HepG2 (cell line): ENCODE data around the gene NAV2. TPM values are rescaled to one million over a fixed set of nuclear protein-coding genes. Genes with fewer than 3 reads are reported as not detected.

ENCODE experiments used
- ATAC-seq: fragments of 200-7000 bp; cut with Tn5 transposase; 3 replicates; pipeline ENCODE4 v1.9.1; 2020; ENCODE audit warnings: mild to moderate bottlenecking, moderate library complexity
- BruUV-seq: library from RNA; stranded (reverse); fragments of 400-500 nt; replicated peaks from 2 replicates; lab custom pipeline; 2021; lab: Mats Ljungman, UMichigan
- CTCF ChIA-PET: fragments of 300-600 bp; formaldehyde crosslinking; extraction: SDS; loops from one replicate; lab custom pipeline; 2021; ENCODE audit warnings: low total read pairs, inconsistent platforms, low intra/inter-chr PET ratio; lab: Yijun Ruan, JAX
- POLR2A ChIA-PET: fragments of 350-600 bp; sonication (Branson Sonifier 250); formaldehyde crosslinking; loops from one replicate; lab custom pipeline; 2020; ENCODE audit warnings: antibody characterized with exemption, inconsistent platforms; lab: Yijun Ruan, JAX
- DNase-seq: peaks from one replicate; pipeline ENCODE4 v3.0.0-alpha.2; 2015; ENCODE audit warnings: low spot score
- FAIRE-seq: peaks from 3 replicates; lab custom pipeline; 2011; peaks lifted over from hg19 to GRCh38; lab: Jason Lieb, UNC
- H2AFZ ChIP-seq: one replicate; pipeline ENCODE4 v1.6.1; 2011; ENCODE audit warnings: low read length, inconsistent platforms
- H3K27ac ChIP-seq: fragments of 300-600 bp; 3 replicates; pipeline ENCODE4 v1.8.0; 2011; ENCODE audit warnings: mixed run types, mild to moderate bottlenecking, mixed read lengths, low read length, inconsistent platforms; ENCODE audit not compliant: insufficient read depth; ENCODE audit errors: extremely low read length
- H3K27me3 ChIP-seq, 2 experiments: fragments of 200-600 bp in 1 of 2; 2 replicates in 1 of 2; 3 replicates in 1 of 2; pipeline versions ENCODE4 v1.6.0 to v1.8.0; 2011; ENCODE audit warnings: low read length in 2 of 2, mild to moderate bottlenecking in 2 of 2, moderate library complexity in 2 of 2, inconsistent platforms in 1 of 2; ENCODE audit not compliant: insufficient read depth in 2 of 2, control insufficient read depth in 1 of 2
- H3K36me3 ChIP-seq, 2 experiments: fragments of 200-600 bp in 1 of 2; replicated peaks in 1 of 2; 2 replicates in 1 of 2; 3 replicates in 1 of 2; pipeline versions ENCODE4 v1.5.1 to v1.8.0; 2011; ENCODE audit warnings: low read length in 2 of 2, inconsistent platforms in 1 of 2; ENCODE audit not compliant: insufficient read depth in 2 of 2, control insufficient read depth in 1 of 2
- H3K4me1 ChIP-seq: 2 replicates; pipeline ENCODE4 v1.5.1; 2012; ENCODE audit warnings: low read length, inconsistent platforms; ENCODE audit not compliant: insufficient read depth
- H3K4me2 ChIP-seq: 2 replicates; pipeline ENCODE4 v1.6.0; 2011; ENCODE audit warnings: low read depth, low read length, inconsistent platforms
- H3K4me3 ChIP-seq, 3 experiments: fragments of 200-600 bp in 1 of 3; sonication (generic), shearing (Covaris generic) in 1 of 3; replicated peaks in 1 of 3; 2 replicates each; pipeline ENCODE4 v1.5.1; 2011 to 2016; ENCODE audit warnings: low read length in 3 of 3, inconsistent platforms in 2 of 3, low read depth in 2 of 3, mild to moderate bottlenecking in 2 of 3, control low read depth in 1 of 3, mixed read lengths in 1 of 3; ENCODE audit not compliant: insufficient read depth in 1 of 3
- H3K79me2 ChIP-seq: one replicate; pipeline ENCODE4 v1.6.1; 2011; ENCODE audit warnings: low read length, inconsistent platforms; ENCODE audit not compliant: insufficient read depth
- H3K9ac ChIP-seq: 2 replicates; pipeline ENCODE4 v1.6.0; 2011; ENCODE audit warnings: mild to moderate bottlenecking, low read depth, low read length, inconsistent platforms; ENCODE audit not compliant: insufficient read depth
- H3K9me3 ChIP-seq: 2 replicates; pipeline ENCODE4 v1.5.1; 2012; ENCODE audit warnings: mild to moderate bottlenecking, low read length
- H4K20me1 ChIP-seq: 2 replicates; pipeline ENCODE4 v1.6.0; 2011; ENCODE audit warnings: inconsistent platforms, mild to moderate bottlenecking, low read length, moderate library complexity; ENCODE audit not compliant: insufficient read depth
- CHD2 ChIP-seq: IDR thresholded peaks from 2 replicates; pipeline ENCODE4 v1.6.1; 2011; ENCODE audit warnings: low read depth, low read length, improper control_type of control experiment
- DR1 ChIP-seq: sonication (generic); formaldehyde crosslinking; IDR thresholded peaks from 2 replicates; pipeline ENCODE4 v1.8.0; 2021; ENCODE audit warnings: mild to moderate bottlenecking, missing genetic modification reagents, inconsistent platforms
- E2F1 ChIP-seq: sonication (generic); formaldehyde crosslinking; IDR thresholded peaks from 2 replicates; pipeline ENCODE4 v1.5.0; 2020; ENCODE audit warnings: missing genetic modification reagents
- FOXJ3 ChIP-seq: sonication (generic); formaldehyde crosslinking; IDR thresholded peaks from 2 replicates; pipeline ENCODE4 v1.4.0; 2020; ENCODE audit warnings: missing genetic modification reagents, mild to moderate bottlenecking, borderline replicate concordance
- RBM39 ChIP-seq: fragments of 200-400 bp; formaldehyde crosslinking; IDR thresholded peaks from one replicate; pipeline ENCODE4 v1.6.1; 2018; ENCODE audit warnings: antibody characterized with exemption, mild to moderate bottlenecking, low read depth, low read length; ENCODE audit not compliant: poor library complexity, severe bottlenecking
- SAP130 ChIP-seq: IDR thresholded peaks from 2 replicates; pipeline ENCODE4 v1.6.1; 2016; ENCODE audit warnings: low read depth
- TBP ChIP-seq: sonication (generic); formaldehyde crosslinking; IDR thresholded peaks from 2 replicates; pipeline ENCODE4 v1.5.0; 2020; ENCODE audit warnings: missing genetic modification reagents
- TERF1 ChIP-seq: sonication (generic); formaldehyde crosslinking; IDR thresholded peaks from 2 replicates; pipeline ENCODE4 v1.8.0; 2022; ENCODE audit warnings: mild to moderate bottlenecking, missing genetic modification reagents, moderate library complexity
- ZFP82 ChIP-seq: sonication (generic); formaldehyde crosslinking; IDR thresholded peaks from 2 replicates; pipeline ENCODE4 v1.5.1; 2020; ENCODE audit warnings: mild to moderate bottlenecking, missing genetic modification reagents, borderline replicate concordance
- ZNF333 ChIP-seq: sonication (generic); formaldehyde crosslinking; IDR thresholded peaks from 2 replicates; pipeline ENCODE4 v1.4.0; 2020; ENCODE audit warnings: mild to moderate bottlenecking, missing genetic modification reagents, borderline replicate concordance
- ZNF543 ChIP-seq: sonication (generic); formaldehyde crosslinking; IDR thresholded peaks from 2 replicates; pipeline ENCODE4 v1.4.0; 2020; ENCODE audit warnings: mild to moderate bottlenecking, missing genetic modification reagents
- WGBS: methylation state at CpG from one replicate; pipeline ENCODE4 v1.1.6; 2017; ENCODE audit warnings: low lambda C conversion rate; 5-methylcytosine and 5-hydroxymethylcytosine counted together
- in situ Hi-C: cut with HindIII; loops from 2 replicates; pipeline ENCODE4 v1.10.0; 2017; ENCODE audit warnings: low pct_unique_long_range_greater_than_20kb; ENCODE audit not compliant: extremely low pct_ligation_motif_present
- intact Hi-C: fragments of 100-400 bp; cut with micrococcal nuclease; formaldehyde crosslinking; loops from one replicate; pipeline ENCODE4 v1.10.0; 2022; ENCODE audit not compliant: unreplicated experiment
- polyA plus RNA-seq, 8 experiments: library from polyadenylated mRNA; depleted of rRNA in 3 of 8; stranded (reverse) in 7 of 8; unstranded in 1 of 8; fragments of >200 nt; fragmentation: Illumina TruSeq in 4 of 8; extraction: Trizol in 4 of 8; gene quantifications; 2 replicates each; pipeline versions ENCODE4 v1.2.1 to v1.2.3, GENCODE V29; 2011 to 2016; ENCODE audit warnings: low read depth in 4 of 8, missing spikeins in 1 of 8, mixed read lengths in 1 of 8; ENCODE audit not compliant: insufficient read depth in 1 of 8
- total RNA-seq, 5 experiments: library from RNA; depleted of rRNA; stranded (reverse); fragments of >200 nt; fragmentation: Illumina TruSeq; extraction: Trizol; gene quantifications; 2 replicates each; pipeline ENCODE4 v1.2.3, GENCODE V29; 2016; ENCODE audit warnings: low read depth in 1 of 5
- TF ChIP-seq, protein P1 (sequence below): IDR thresholded peaks from 2 replicates; pipeline ENCODE4 v1.6.1; 2016; ENCODE audit warnings: mild to moderate bottlenecking

The NAV2 gene
- total and polyA plus RNA-seq, 2 of the 13 experiments (the other 11 are each of a cell fraction or from before 2014, with no cell fraction given) = 9.3 to 34.6 TPM

- no peak for TF ChIP-seq TERF1 (CRISPR knock-in tag)
Observed at GRCh38 chr11:20118209-20118608, 405.6 kb downstream of the NAV2 start (continued).

- Histone ChIP-seq H4K20me1 (no peaks in the 10 kb centered on the region), H3K4me3 (no peak overlapping the region), H3K9me3 (no peaks in the 10 kb centered on the region), H3K4me2 (no peak overlapping the region), H3K27ac (no peak overlapping the region), H3K36me3 (peaks cover 25 to 47% of the 10 kb centered on the region in 2 experiments; a peak in 4 of 5 replicates), H3K27me3 (no peaks in the 10 kb centered on the region), H3K4me1 (no peaks in the 10 kb centered on the region), H3K79me2 (no peaks in the 10 kb centered on the region), H3K9ac (no peak overlapping the region), H2AFZ (no peak overlapping the region)
- TF ChIP-seq RBM39 (no peak), FOXJ3 (CRISPR knock-in tag) (no peak), ZFP82 (CRISPR knock-in tag) (no peak), CHD2 (no peak), E2F1 (no peak), TBP (CRISPR knock-in tag) (no peak), ZNF333 (CRISPR knock-in tag) (no peak), DR1 (CRISPR knock-in tag) (no peak), SAP130 (CRISPR knock-in tag) (no peak), ZNF543 (no peak)
- TF ChIP-seq, protein P1, sequence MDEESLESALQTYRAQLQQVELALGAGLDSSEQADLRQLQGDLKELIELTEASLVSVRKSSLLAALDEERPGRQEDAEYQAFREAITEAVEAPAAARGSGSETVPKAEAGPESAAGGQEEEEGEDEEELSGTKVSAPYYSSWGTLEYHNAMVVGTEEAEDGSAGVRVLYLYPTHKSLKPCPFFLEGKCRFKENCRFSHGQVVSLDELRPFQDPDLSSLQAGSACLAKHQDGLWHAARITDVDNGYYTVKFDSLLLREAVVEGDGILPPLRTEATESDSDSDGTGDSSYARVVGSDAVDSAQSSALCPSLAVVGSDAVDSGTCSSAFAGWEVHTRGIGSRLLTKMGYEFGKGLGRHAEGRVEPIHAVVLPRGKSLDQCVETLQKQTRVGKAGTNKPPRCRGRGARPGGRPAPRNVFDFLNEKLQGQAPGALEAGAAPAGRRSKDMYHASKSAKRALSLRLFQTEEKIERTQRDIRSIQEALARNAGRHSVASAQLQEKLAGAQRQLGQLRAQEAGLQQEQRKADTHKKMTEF = no peak
- FAIRE-seq = no peak
- intact Hi-C loops (no loop called here), in situ Hi-C loops (no loop called here)
- CTCF ChIA-PET = no interaction called here
- POLR2A ChIA-PET = no interaction called here
- no peak for DNase-seq
- WGBS = 97% methylated on average over 10 of the region's 12 CpGs
- ATAC-seq = no peak
- no TSS peak for BruUV-seq
Observed at GRCh38 chr11:20119315-20119714, 406.7 kb downstream of the NAV2 start.
